H9 (cell line): ENCODE measurements around the gene CCNL1. TPM values are rescaled to one million over a fixed set of nuclear protein-coding genes. Genes with fewer than 3 reads are reported as not detected.
"Not testable (repeated sequence)": the region's sequence is repeated elsewhere in the genome, so short reads cannot be mapped to it uniquely, and the experiment has no call there.

Experiments used
- DNase-seq: peaks from one replicate; pipeline ENCODE4 v3.0.0-alpha.2; 2017
- H2AFZ ChIP-seq: one replicate; pipeline ENCODE4 v1.6.1; 2013; ENCODE audit warnings: mild to moderate bottlenecking, low read length, control low read depth, moderate library complexity
- H2AK5ac ChIP-seq: 2 replicates; pipeline ENCODE4 v1.6.1; 2013; ENCODE audit warnings: low read length, control low read depth, mixed read lengths; ENCODE audit not compliant: insufficient read length
- H2BK120ac ChIP-seq: one replicate; pipeline ENCODE4 v1.6.1; 2013; ENCODE audit warnings: low read depth, mild to moderate bottlenecking, low read length, control low read depth, inconsistent platforms; ENCODE audit not compliant: poor library complexity, severe bottlenecking
- H2BK12ac ChIP-seq: 2 replicates; pipeline ENCODE4 v1.6.1; 2013; ENCODE audit warnings: low read length, control low read depth, mixed read lengths, low read depth; ENCODE audit not compliant: insufficient read length
- H2BK15ac ChIP-seq: 2 replicates; pipeline ENCODE4 v1.6.1; 2013; ENCODE audit warnings: low read depth, low read length, control low read depth
- H2BK20ac ChIP-seq: one replicate; pipeline ENCODE4 v1.6.1; 2013; ENCODE audit warnings: low read depth, mild to moderate bottlenecking, low read length, control low read depth, inconsistent platforms; ENCODE audit not compliant: poor library complexity, severe bottlenecking
- H2BK5ac ChIP-seq: 2 replicates; pipeline ENCODE4 v1.6.1; 2013; ENCODE audit warnings: low read length, control low read depth, mixed read lengths; ENCODE audit not compliant: insufficient read length
- H3K14ac ChIP-seq: 2 replicates; pipeline ENCODE4 v1.6.1; 2013; ENCODE audit warnings: low read length, control low read depth; ENCODE audit not compliant: insufficient read depth
- H3K18ac ChIP-seq: 2 replicates; pipeline ENCODE4 v1.6.1; 2013; ENCODE audit warnings: low read depth, mild to moderate bottlenecking, mixed read lengths, low read length, control low read depth; ENCODE audit not compliant: insufficient read length
- H3K23ac ChIP-seq: 2 replicates; pipeline ENCODE4 v1.6.1; 2013; ENCODE audit warnings: low read length, control low read depth, mixed read lengths, low read depth; ENCODE audit not compliant: insufficient read length
- H3K23me2 ChIP-seq: 2 replicates; pipeline ENCODE4 v1.6.1; 2013; ENCODE audit warnings: low read depth, mild to moderate bottlenecking, mixed read lengths, low read length, control low read depth; ENCODE audit not compliant: insufficient read length, poor library complexity, severe bottlenecking
- H3K27ac ChIP-seq: 2 replicates; pipeline ENCODE4 v1.5.1; 2013; ENCODE audit warnings: low read length, control low read depth, mixed read lengths, low read depth; ENCODE audit not compliant: insufficient read length
- H3K27me3 ChIP-seq: 2 replicates; pipeline ENCODE4 v1.6.1; 2013; ENCODE audit warnings: low read length, control low read depth, inconsistent platforms; ENCODE audit not compliant: insufficient read depth
- H3K4ac ChIP-seq: 2 replicates; pipeline ENCODE4 v1.6.1; 2013; ENCODE audit warnings: low read depth, mild to moderate bottlenecking, control low read depth, inconsistent platforms, low read length, moderate library complexity
- H3K4me1 ChIP-seq: 2 replicates; pipeline ENCODE4 v1.6.1; 2013; ENCODE audit warnings: low read length, control low read depth, inconsistent platforms; ENCODE audit not compliant: insufficient read depth
- H3K4me2 ChIP-seq: 2 replicates; pipeline ENCODE4 v1.6.1; 2013; ENCODE audit warnings: low read length, control low read depth, mixed read lengths; ENCODE audit not compliant: insufficient read length, insufficient read depth
- H3K56ac ChIP-seq: 2 replicates; pipeline ENCODE4 v1.6.1; 2013; ENCODE audit warnings: low read depth, mild to moderate bottlenecking, mixed read lengths, low read length, control low read depth; ENCODE audit not compliant: insufficient read length
- H3K79me1 ChIP-seq: 2 replicates; pipeline ENCODE4 v1.6.1; 2013; ENCODE audit warnings: low read depth, mild to moderate bottlenecking, moderate library complexity, low read length, control low read depth, inconsistent platforms; ENCODE audit not compliant: insufficient read depth, poor library complexity, severe bottlenecking
- H3K79me2 ChIP-seq: 2 replicates; pipeline ENCODE4 v1.6.1; 2013; ENCODE audit warnings: low read length, control low read depth, inconsistent platforms; ENCODE audit not compliant: insufficient read depth
- H3K9ac ChIP-seq: 2 replicates; pipeline ENCODE4 v1.6.1; 2013; ENCODE audit warnings: low read length, control low read depth, mixed read lengths; ENCODE audit not compliant: insufficient read length; ENCODE audit errors: extremely low read depth
- H3K9me3 ChIP-seq: one replicate; pipeline ENCODE4 v1.6.1; 2013; ENCODE audit warnings: low read depth, low read length, inconsistent platforms; ENCODE audit not compliant: control insufficient read depth
- H3T11ph ChIP-seq: one replicate; pipeline ENCODE4 v1.6.1; 2013; ENCODE audit warnings: mild to moderate bottlenecking, low read length, control low read depth, inconsistent platforms
- H4K20me1 ChIP-seq: one replicate; pipeline ENCODE4 v1.6.1; 2013; ENCODE audit not compliant: control insufficient read depth, insufficient read length, insufficient read depth
- H4K5ac ChIP-seq: 2 replicates; pipeline ENCODE4 v1.6.1; 2013; ENCODE audit warnings: low read depth, mild to moderate bottlenecking, mixed read lengths, low read length, control low read depth; ENCODE audit not compliant: insufficient read length
- H4K8ac ChIP-seq: replicated peaks from 2 replicates; pipeline ENCODE4 v1.6.1; 2013; ENCODE audit warnings: low read length, control low read depth, mixed read lengths, low read depth; ENCODE audit not compliant: insufficient read length
- H4K91ac ChIP-seq: 2 replicates; pipeline ENCODE4 v1.6.1; 2013; ENCODE audit warnings: low read depth, mild to moderate bottlenecking, moderate library complexity, mixed read lengths, low read length, control low read depth; ENCODE audit not compliant: insufficient read length
- H3K27ac Mint-ChIP-seq, 3 experiments: 2 replicates in 2 of 3; 3 replicates in 1 of 3; pipeline ENCODE4 v1.8.0; 2020 to 2021; ENCODE audit warnings: mixed read lengths in 3 of 3, mild to moderate bottlenecking in 1 of 3, moderate library complexity in 1 of 3
- H3K27me3 Mint-ChIP-seq: 2 replicates; pipeline ENCODE4 v1.8.0; 2021; ENCODE audit warnings: low read depth, mild to moderate bottlenecking, moderate library complexity, mixed read lengths
- H3K36me3 Mint-ChIP-seq, 3 experiments: 2 replicates in 2 of 3; 3 replicates in 1 of 3; pipeline ENCODE4 v1.8.0; 2020 to 2021; ENCODE audit warnings: low read depth in 3 of 3, mixed read lengths in 3 of 3; ENCODE audit not compliant: insufficient read depth in 1 of 3
- H3K4me1 Mint-ChIP-seq, 2 experiments: 2 replicates each; pipeline ENCODE4 v1.8.0; 2020; ENCODE audit warnings: mixed read lengths in 2 of 2
- H3K4me3 Mint-ChIP-seq, 2 experiments: 2 replicates in 1 of 2; 3 replicates in 1 of 2; pipeline ENCODE4 v1.8.0; 2020 to 2021; ENCODE audit warnings: mild to moderate bottlenecking in 2 of 2, mixed read lengths in 2 of 2, moderate library complexity in 1 of 2
- H3K9me3 Mint-ChIP-seq, 2 experiments: 2 replicates in 1 of 2; 3 replicates in 1 of 2; pipeline ENCODE4 v1.8.0; 2020; ENCODE audit warnings: mild to moderate bottlenecking in 2 of 2, mixed read lengths in 2 of 2, moderate library complexity in 1 of 2
- CTCF ChIP-seq: fragments of 200-600 bp; sonication (generic); conservative IDR thresholded peaks from 3 replicates; pipeline ENCODE4 v1.8.0; 2021; ENCODE audit warnings: antibody characterized with exemption, mild to moderate bottlenecking
- WGBS: extraction: QIAGEN DNeasy Blood & Tissue Kit; methylation state at CpG from one replicate; pipeline ENCODE4 v1.1.7; 2013; ENCODE audit warnings: missing lambda C conversion rate, low lambda C conversion rate, mixed read lengths; ENCODE audit not compliant: insufficient read length; ENCODE audit errors: extremely low coverage; 5-methylcytosine and 5-hydroxymethylcytosine counted together
- total RNA-seq: library from RNA; stranded (reverse); gene quantifications from 2 replicates; pipeline ENCODE4 v1.2.1, GENCODE V29; 2021

The CCNL1 gene
- total RNA-seq, 1 experiment from 2014 or later: 103 TPM

- no peak for TF ChIP-seq CTCF
- Histone ChIP-seq H3K79me2 (no peaks in the 10 kb centered on the region), H3K9ac (no peak overlapping the region)
These were observed 36.0 kb upstream of the CCNL1 start for GRCh38 chr3:157195965-157196364.

GRCh38 chr3:157191149-157191548 is 31.2 kb upstream of the CCNL1 start:
- not testable (repeated sequence) for H2BK15ac ChIP-seq, H2BK5ac ChIP-seq, H4K20me1 ChIP-seq, H4K8ac ChIP-seq, H3K18ac ChIP-seq, H3K23me2 ChIP-seq, H3K23ac ChIP-seq, H4K5ac ChIP-seq, H3K4me1 ChIP-seq, H3K27me3 ChIP-seq, H3K27ac Mint-ChIP-seq, H2BK20ac ChIP-seq, H3K79me1 ChIP-seq, H3K4me1 Mint-ChIP-seq, H3K9me3 ChIP-seq, H2BK120ac ChIP-seq, DNase-seq, H3K27ac ChIP-seq, H3K56ac ChIP-seq, H4K91ac ChIP-seq, H3T11ph ChIP-seq, H2AFZ ChIP-seq, H3K79me2 ChIP-seq, H3K14ac ChIP-seq, H3K4me2 ChIP-seq, H2BK12ac ChIP-seq, H2AK5ac ChIP-seq, H3K9ac ChIP-seq, H3K4ac ChIP-seq, H3K4me3 Mint-ChIP-seq
- peaks cover 66 to 83% of the 10 kb centered on the region in 2 experiments for H3K9me3 Mint-ChIP-seq
- no CpG with 5 or more reads among the region's 5 CpGs for WGBS
- peaks cover 13% of the 10 kb centered on the region for H3K27me3 Mint-ChIP-seq
- peaks cover 31 to 62% (median 40%) of the 10 kb centered on the region in 3 experiments for H3K36me3 Mint-ChIP-seq

More at GRCh38 chr3:157195965-157196364, 36.0 kb upstream of the CCNL1 start:
- Histone ChIP-seq H3K4me1 (no peaks in the 10 kb centered on the region), H4K5ac (no peak overlapping the region), H3T11ph (no peak overlapping the region), H3K27ac (no peak overlapping the region), H2BK20ac (no peak overlapping the region), H2AK5ac (no peak overlapping the region), H2AFZ (no peak overlapping the region), H3K14ac (no peak overlapping the region), H3K27me3 (no peaks in the 10 kb centered on the region), H2BK15ac (no peak overlapping the region), H3K18ac (no peak overlapping the region), H3K4me2 (no peak overlapping the region), H3K23ac (no peak overlapping the region), H3K4ac (no peak overlapping the region), H2BK120ac (no peak overlapping the region), H3K79me1 (no peaks in the 10 kb centered on the region), H2BK5ac (no peak overlapping the region), H4K20me1 (no peaks in the 10 kb centered on the region), H4K91ac (no peak overlapping the region), H3K23me2 (no peaks in the 10 kb centered on the region), H3K56ac (no peak overlapping the region), H4K8ac (no peak overlapping the region), H3K9me3 (no peaks in the 10 kb centered on the region), H2BK12ac (no peak overlapping the region)
- Mint-ChIP-seq H3K9me3 (peaks cover 17 to 36% of the 10 kb centered on the region in 2 experiments), H3K27ac (no peak overlapping the region), H3K4me3 (no peak overlapping the region), H3K36me3 (peaks cover 4 to 17% (median 4%) of the 10 kb centered on the region in 3 experiments; a peak in 5 of 7 replicates), H3K4me1 (no peaks in the 10 kb centered on the region), H3K27me3 (no peaks in the 10 kb centered on the region; the same call in 1 of the 2 replicates)
- no peak for DNase-seq
